ENCODE results near the gene GM2A.
A peak's percentile ranks its signal among the peaks of the same experiment; 100 is the strongest.
"Not testable (repeated sequence)": the region's sequence is repeated elsewhere in the genome, so short reads cannot be mapped to it uniquely, and the experiment has no call there.

GM2A gene

DNA sequence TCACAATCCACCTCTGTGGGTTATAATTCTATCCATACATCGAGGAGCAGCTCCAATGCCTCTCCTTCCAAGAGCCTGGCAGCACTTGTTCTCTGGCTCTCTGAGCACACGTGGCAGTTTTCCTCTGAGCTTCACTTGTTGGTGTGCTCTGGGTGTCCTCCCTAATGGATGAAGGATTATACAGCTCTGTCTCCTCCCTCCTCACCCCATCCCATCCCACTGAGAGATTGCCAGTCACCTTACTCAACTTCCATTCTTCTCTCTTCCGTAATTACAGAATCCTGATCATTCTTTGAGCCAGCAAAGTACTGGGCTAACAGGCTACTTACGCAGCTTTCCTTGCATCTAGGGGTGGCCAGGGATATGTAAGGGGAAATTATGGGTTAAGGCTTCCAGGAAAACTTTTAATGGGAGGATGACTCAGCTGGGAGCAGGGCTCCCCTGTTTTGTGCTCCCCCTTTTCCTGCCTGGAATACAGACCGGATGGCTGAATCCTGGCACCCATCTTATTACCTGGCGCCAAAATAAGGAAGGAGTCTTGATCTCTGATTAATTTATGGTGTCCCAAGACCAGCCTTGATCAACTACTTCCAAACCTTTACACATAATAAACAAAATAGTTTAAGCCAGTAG lies 22.8 kb upstream of the GM2A start:
- DNase-seq: no peak

GRCh38 chr5:151231359-151231758 lies 21.6 kb upstream of the GM2A start:
- DNase-seq: no peak

DNA sequence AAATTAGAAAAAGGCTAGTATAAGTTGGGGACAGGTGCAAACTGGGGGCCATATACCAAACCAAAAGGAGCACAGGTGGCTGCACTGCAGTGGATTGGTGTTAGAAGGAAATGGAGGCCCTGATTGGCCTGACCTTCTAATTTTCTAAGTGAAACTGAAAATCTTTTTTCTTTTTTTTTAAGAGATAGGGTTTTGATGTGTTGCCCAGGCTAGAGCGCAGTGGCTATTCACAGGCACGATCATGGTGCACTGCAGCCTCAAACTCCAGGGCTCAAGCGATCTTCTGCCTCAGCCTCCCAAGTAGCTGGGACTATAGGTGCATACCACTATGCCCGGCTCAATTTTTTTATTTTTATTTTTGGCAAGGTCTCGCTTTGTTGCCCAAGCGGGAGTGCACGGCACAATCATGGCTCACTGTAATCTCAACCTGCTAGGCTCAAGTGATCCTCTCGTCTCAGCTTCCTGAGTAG lies 19.3 kb upstream of the GM2A start:
- no peak for DNase-seq

GRCh38 chr5:151234476-151235238 lies 18.3 kb upstream of the GM2A start:
- DNase-seq: no peak

- not testable (repeated sequence) for DNase-seq
Measured at GRCh38 chr5:151235239-151235571, 17.8 kb upstream of the GM2A start.

GRCh38 chr5:151236888-151237287 lies 16.1 kb upstream of the GM2A start:
- no peak for DNase-seq

DNA sequence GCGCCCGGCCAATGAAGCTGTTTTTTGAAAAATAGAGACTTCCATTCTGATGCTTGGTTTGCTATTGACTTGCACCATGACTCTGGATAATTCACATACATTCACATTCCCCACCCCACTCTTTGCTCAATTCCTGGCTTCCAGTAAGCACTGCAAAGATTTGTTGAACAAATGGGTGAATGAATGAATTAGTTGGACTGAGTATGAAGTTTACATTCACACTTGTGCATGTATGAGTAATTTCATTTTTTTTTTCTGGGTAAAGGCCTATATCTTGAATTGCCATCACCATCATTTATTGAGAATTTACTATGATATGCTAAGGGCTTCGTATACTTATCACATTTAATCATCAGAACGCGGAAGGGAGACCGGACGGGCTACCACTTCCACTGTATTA lies 15.3 kb upstream of the GM2A start:
- no peak for DNase-seq

- DNase-seq: no peak
Measured at GRCh38 chr5:151238303-151238741, 14.7 kb upstream of the GM2A start.

GRCh38 chr5:151239237-151239861 lies 13.6 kb upstream of the GM2A start:
- DNase-seq: peak; percentile 44

DNA sequence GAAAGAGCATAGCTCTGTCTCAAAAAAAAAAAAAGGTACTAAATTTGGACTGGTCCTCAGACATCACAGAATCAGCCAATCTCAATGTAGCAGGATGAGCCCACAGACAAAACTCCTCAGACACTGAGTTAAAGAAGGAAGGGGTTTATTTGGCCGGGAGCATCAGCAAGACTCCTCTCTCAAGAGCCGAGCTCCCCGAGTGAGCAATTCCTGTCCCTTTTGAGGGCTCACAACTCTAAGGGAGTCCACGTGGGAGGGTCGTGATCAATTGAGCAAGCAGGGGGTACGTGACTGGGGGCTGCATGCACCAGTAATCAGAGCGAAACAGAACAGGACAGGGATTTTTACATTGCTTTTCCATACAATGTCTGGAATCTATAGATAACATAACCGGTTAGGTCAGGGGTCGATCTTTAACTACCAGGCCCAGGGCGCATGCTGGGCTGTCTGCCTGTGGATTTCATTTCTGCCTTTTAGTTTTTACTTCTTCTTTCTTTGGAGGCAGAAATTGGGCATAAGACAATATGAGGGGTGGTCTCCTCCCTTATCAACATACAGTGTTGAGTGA lies 12.6 kb upstream of the GM2A start:
- not testable (repeated sequence) for DNase-seq

DNA sequence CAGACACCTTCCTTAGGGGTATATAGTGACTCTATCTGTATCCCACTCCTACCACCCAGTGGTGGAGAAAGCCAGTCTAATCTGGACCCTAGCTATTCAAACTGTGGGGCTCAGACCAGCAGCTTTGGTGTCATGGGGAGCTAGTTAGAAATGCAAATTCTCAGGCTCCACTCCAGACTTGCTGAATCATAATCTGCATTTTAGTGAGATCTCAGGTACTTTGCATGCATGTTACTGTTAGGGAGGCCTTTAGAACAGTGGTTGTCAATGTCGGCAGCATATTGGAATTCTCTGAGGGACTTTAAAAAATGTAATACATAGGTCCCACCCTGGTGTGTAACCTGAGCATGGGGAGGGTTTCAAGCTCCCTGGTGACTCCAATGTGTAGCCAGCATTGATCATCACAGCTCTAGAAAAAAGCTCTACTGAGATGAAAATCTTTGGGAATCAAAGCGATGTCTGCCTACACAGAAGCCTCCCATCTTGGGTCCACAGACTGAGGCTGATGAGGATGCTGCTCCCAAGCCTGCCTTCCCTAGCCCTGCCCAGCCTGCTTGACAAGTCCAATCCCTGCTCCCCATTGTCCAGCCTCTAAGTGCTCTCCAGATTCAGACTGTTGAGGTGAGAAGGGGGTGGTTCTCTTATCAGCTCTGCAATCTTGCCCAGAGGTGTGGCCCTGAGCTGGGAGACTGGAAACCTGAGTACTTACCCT lies 11.9 kb upstream of the GM2A start:
- no peak for DNase-seq

- DNase-seq: no peak
Measured at GRCh38 chr5:151243127-151243526, 9.9 kb upstream of the GM2A start.

DNA sequence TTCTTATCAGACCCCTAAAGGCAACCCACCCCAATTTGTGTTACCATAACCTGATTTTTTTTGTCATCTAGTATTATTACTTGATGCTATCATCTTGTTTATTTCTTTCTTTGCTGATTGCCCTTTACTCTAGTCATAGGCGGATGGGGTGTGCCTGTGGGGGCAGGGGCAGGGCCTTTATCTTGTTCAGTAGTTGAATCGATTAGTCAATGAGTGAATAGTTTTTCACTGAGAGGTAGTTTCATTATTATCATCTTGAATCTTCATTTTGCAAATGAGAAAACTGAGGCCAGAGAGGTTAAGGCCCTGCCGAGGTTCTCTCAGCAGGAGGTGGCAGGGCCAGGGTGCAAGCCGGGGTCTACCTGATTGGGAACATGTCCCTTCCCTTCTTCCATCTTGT lies 9.4 kb upstream of the GM2A start:
- DNase-seq: no peak

- DNase-seq: no peak
Measured at GRCh38 chr5:151244206-151244605, 8.8 kb upstream of the GM2A start.

GRCh38 chr5:151245680-151246219 lies 7.2 kb upstream of the GM2A start:
- DNase-seq: no peak

DNA sequence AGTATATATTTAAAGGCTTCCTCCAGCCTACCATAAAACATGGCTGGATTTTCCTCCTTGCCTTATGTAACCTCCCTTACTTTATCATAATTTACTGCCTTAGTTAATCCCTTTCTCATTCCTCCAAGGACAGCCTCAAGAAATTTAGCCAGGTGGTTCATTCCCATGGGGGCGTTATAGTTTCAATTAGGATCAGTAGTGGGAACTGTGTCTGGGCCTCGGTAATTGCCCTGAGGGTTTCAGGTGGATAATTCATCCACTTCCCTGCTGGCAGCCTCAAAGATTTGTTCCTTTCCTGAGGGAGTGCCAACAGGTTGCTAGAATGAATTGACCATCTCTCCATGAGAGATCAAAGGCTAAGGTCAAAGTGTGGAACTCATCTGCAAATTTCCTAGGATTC lies 4.3 kb upstream of the GM2A start:
- peak; percentile 30 for DNase-seq

DNA sequence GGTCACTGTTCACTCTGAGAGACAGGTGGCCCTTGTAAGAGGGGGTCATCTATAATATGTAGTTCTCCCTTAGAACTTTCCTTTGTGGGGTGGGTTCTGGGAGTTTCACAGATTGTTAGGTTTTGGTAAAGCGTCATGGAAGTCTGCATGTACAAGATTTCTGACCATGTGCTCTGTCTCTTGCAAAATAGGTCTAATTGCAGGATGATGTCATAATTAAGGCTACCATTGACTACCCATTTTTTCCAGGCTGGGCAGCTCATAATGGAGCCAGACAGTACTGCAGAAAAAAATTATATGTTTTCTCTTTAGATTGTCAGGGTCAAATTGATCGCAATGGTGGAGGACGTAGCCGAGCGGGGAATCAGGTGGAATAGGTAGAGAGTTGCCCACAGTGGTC lies 3.7 kb upstream of the GM2A start:
- DNase-seq: no peak

DNA sequence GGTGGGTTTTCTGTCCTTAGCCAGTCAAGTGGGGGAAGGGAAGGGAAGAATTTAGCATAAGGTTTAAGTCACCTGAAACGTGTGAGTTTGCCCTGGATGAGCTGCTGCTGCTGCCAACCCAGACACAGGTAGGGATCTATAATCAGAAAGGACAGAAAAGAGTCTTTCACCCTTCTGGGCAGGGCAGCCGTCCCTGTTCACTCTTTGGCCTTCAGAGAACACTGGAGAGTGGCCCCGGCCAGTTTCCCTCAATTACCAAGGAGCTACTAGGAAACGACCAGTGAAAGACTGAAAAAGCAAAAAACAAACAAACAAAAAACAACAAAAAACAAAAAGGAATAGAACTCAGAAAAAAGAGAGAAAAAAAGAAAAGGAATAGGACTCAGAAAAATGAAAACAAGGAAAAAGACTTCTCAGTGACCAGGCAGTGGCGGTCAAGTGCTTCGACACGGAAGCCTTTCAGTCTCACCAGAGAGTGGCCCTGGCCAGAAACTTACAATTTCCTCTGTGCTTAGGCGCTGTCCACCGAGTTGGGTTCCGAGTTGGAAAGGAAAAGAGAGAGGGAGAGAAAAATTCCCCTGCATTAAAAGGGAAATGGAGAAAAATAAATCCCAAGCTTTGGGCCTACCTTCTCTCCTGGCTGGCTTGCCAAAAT lies 2.5 kb upstream of the GM2A start:
- no peak for DNase-seq

DNA sequence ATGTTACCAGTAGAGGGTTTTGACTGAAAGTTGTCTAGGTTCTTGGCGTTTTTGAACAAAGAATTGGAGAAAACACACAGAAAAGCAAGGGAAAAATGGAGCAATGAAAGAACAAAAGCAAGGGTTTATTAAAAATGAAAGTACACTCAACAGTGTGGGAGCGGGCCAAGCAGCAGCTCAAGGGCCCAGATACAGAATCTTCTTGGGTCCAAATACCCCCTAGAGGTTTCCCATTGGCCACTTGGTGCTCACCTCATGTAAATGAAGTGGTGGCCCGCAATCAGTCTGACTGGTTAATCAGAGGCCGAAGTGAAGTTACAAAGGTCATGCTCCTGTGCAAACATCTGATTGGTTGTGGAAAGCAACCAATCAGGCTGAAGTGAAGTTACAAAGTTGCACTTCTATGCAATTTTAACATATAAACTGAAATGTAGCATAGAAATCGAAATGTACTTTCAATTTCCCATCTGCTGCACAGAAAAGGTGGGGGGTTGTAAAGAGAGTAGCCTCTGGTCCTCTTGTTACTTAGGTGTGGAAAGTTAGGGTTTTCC lies 1.9 kb upstream of the GM2A start:
- no peak for DNase-seq

GRCh38 chr5:151251621-151252020 lies 1.4 kb upstream of the GM2A start:
- no peak for DNase-seq

DNA sequence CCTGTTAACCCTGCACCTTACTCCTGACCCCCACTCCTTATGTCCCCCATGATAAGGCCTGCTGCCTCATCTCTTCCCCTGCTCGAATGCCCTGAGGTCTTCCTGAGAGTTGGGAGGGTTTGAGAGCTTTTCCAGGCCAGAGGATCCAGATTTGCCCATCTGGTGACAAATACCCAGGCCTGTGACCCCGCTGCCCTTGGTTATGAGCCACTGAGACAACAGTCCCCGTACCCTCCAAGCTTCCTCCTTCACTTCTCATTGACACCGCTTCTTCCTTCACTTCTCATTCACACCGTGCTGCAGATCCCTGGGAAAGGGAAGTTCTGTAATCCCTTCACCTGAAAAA lies 593 bp downstream of the GM2A start:
- no peak for DNase-seq

DNA sequence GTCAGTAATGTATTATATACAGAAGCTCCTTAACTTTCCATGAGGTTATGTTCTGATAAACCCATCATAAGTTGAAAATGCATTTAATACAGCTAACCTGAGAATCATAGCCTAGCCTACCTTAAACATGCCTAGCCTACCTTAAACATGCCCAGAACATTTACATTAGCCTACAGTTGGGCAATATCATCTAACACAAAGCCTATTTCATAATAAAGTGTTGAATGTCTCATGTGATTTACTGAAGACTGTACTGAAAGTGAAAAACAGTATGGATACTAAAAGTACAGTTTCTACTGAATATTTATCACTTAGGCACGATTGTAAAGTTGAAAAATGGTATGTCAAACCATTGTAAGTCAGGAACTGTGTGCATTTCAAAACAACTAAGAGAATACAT lies 1.6 kb downstream of the GM2A start:
- no peak for DNase-seq

Data from NCI-H69 (cell line).